Activated B cell treated with CpG ODN at 0.5 μM for 24 hours (primary cell): Measurements from ENCODE around the gene NIT2. TPM values are rescaled to one million over a fixed set of nuclear protein-coding genes. Genes with fewer than 3 reads are reported as not detected.
"Not testable (repeated sequence)": the region's sequence is repeated elsewhere in the genome, so short reads cannot be mapped to it uniquely, and the experiment has no call there.

Experiments used
- ATAC-seq: fragments of 200-7000 bp; cut with Tn5 transposase; one replicate; pipeline ENCODE4 v1.10.0; 2021; ENCODE audit warnings: low read depth, mild to moderate bottlenecking, moderate library complexity
- CTCF ChIA-PET: fragments of 350-600 bp; sonication (Branson Sonifier 250); formaldehyde crosslinking; loops from one replicate; lab custom pipeline; 2021; ENCODE audit warnings: antibody characterized with exemption; lab: Charles Lee
- POLR2A ChIA-PET: fragments of 350-600 bp; sonication (Branson Sonifier 250); formaldehyde crosslinking; loops from one replicate; lab custom pipeline; 2021; ENCODE audit warnings: antibody characterized with exemption; lab: Charles Lee
- DNase-seq: peaks from one replicate; pipeline ENCODE4 v3.0.0; 2022
- H3K27ac Mint-ChIP-seq: one replicate; pipeline ENCODE4 v1.8.0; 2020; ENCODE audit warnings: mixed read lengths
- H3K27me3 Mint-ChIP-seq: one replicate; pipeline ENCODE4 v1.8.0; 2021; ENCODE audit warnings: mixed read lengths
- H3K36me3 Mint-ChIP-seq: one replicate; pipeline ENCODE4 v1.8.0; 2021; ENCODE audit warnings: low read depth, mixed read lengths
- H3K4me1 Mint-ChIP-seq: one replicate; pipeline ENCODE4 v1.8.0; 2021; ENCODE audit warnings: mixed read lengths
- H3K4me3 Mint-ChIP-seq: one replicate; pipeline ENCODE4 v1.8.0; 2020; ENCODE audit warnings: mild to moderate bottlenecking, mixed read lengths
- H3K9me3 Mint-ChIP-seq: one replicate; pipeline ENCODE4 v1.8.0; 2020; ENCODE audit warnings: mixed read lengths
- intact Hi-C: fragments of 100-400 bp; cut with micrococcal nuclease; formaldehyde crosslinking; loops from one replicate; pipeline ENCODE4 v1.15.1; 2024
- total RNA-seq: library from RNA; stranded (reverse); gene quantifications from 2 replicates; pipeline ENCODE4 v1.2.3, GENCODE V29; 2022
- TF ChIP-seq, protein P1 (sequence below): fragments of 200-600 bp; IDR thresholded peaks from one replicate; pipeline ENCODE4 v1.8.0; 2022; ENCODE audit warnings: antibody characterized with exemption, mild to moderate bottlenecking

Gene NIT2
- total RNA-seq, 1 donor from 2014 or later, result 55.6 TPM

DNA sequence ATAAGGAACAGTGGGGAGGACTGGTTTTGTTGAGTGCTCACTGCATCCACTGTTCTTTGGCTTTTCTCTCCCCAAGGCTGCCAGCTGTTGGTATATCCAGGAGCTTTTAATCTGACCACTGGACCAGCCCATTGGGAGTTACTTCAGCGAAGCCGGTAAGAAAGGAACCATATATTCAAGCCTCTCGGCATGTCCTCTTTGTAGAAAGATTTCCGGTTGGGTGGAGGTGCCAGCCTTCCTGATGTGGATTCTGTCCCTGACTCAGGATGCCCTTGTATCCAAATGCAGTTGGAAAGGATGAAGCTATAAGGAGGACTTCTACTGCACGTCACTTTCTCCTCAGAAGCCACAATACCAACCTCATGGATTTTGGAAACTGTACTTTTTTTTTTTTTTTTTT lies 14.2 kb downstream of the NIT2 start:
- ChIA-PET CTCF (interaction anchor here (0.8 kb wide), 1 partner anchor 32 kb away, joined by 3 read pairs; no protein-coding TSS in a partner anchor), POLR2A (no interaction called here)
- Mint-ChIP-seq H3K9me3 (no peaks in the 10 kb centered on the region), H3K27me3 (no peaks in the 10 kb centered on the region), H3K4me1 (no peaks in the 10 kb centered on the region), H3K36me3 (peaks cover 86% of the 10 kb centered on the region), H3K4me3 (no peak overlapping the region), H3K27ac (no peak overlapping the region)
- ATAC-seq (no peak), DNase-seq (no peak)
- intact Hi-C loops, result no loop called here
- TF ChIP-seq, protein P1, sequence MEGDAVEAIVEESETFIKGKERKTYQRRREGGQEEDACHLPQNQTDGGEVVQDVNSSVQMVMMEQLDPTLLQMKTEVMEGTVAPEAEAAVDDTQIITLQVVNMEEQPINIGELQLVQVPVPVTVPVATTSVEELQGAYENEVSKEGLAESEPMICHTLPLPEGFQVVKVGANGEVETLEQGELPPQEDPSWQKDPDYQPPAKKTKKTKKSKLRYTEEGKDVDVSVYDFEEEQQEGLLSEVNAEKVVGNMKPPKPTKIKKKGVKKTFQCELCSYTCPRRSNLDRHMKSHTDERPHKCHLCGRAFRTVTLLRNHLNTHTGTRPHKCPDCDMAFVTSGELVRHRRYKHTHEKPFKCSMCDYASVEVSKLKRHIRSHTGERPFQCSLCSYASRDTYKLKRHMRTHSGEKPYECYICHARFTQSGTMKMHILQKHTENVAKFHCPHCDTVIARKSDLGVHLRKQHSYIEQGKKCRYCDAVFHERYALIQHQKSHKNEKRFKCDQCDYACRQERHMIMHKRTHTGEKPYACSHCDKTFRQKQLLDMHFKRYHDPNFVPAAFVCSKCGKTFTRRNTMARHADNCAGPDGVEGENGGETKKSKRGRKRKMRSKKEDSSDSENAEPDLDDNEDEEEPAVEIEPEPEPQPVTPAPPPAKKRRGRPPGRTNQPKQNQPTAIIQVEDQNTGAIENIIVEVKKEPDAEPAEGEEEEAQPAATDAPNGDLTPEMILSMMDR, result no peak

DNA sequence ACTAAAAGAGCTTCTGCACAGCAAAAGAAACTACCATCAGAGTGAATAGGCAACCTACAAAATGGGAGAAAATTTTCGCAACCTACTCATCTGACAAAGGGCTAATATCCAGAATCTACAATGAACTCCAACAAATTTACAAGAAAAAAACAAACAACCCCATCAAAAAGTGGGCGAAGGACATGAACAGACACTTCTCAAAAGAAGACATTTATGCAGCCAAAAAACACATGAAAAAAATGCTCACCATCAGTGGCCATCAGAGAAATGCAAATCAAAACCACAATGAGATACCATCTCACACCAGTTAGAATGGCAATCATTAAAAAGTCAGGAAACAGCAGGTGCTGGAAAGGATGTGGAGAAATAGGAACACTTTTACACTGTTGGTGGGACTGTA lies 17.2 kb downstream of the NIT2 start:
- H3K9me3 Mint-ChIP-seq, H3K27me3 Mint-ChIP-seq, H3K4me1 Mint-ChIP-seq, POLR2A ChIA-PET, DNase-seq, ATAC-seq, intact Hi-C loops, CTCF ChIA-PET, H3K27ac Mint-ChIP-seq, H3K4me3 Mint-ChIP-seq: not testable (repeated sequence)
- peaks cover 83% of the 10 kb centered on the region for H3K36me3 Mint-ChIP-seq

DNA sequence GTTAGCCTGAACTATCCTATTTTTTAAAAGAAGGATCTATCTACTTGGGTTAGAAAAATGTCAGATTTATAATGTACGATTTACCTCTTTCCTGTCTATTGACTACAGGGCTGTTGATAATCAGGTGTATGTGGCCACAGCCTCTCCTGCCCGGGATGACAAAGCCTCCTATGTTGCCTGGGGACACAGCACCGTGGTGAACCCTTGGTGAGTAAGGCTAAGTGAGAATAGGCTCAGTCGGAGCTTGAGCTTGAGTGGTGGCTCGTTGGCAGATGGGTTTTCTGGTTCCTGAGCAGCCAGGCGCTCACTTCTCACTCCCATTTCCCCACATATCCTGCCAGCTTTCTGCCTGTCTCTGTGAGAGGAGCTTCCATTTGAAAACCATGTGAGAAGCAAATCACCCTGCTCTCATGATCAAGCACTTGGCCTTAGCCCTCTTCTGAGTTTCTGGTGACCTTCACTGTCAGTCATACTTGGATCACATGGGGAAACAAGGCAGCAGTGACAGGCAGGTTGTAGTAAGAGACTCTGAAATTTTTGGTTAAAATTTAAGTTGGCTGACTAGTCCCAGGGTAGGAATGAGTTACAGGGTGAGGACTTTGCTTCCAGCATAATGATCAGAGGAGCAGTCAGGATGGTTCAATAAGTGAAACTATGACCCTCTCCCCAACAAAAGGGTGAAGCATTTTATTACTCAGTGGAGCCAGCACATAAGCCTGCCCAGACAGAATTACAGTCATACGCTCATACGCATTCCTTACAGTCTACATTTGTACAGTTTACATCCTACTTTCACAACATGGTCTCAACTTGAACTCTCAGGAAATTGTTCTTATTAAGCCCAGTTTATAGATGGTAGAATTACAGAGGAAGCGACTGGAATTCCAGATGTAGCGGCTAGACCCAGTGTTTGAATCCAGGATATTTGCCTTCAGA lies 18.0 kb downstream of the NIT2 start:
- Mint-ChIP-seq H3K27ac (no peak overlapping the region), H3K4me1 (no peaks in the 10 kb centered on the region), H3K27me3 (no peaks in the 10 kb centered on the region), H3K36me3 (peaks cover 79% of the 10 kb centered on the region), H3K9me3 (no peaks in the 10 kb centered on the region), H3K4me3 (no peak overlapping the region)
- CTCF ChIA-PET, result no interaction called here
- intact Hi-C loops, result no loop called here
- TF ChIP-seq, protein P1, result no peak
- POLR2A ChIA-PET, result no interaction called here
- no peak for DNase-seq
- ATAC-seq, result no peak

DNA sequence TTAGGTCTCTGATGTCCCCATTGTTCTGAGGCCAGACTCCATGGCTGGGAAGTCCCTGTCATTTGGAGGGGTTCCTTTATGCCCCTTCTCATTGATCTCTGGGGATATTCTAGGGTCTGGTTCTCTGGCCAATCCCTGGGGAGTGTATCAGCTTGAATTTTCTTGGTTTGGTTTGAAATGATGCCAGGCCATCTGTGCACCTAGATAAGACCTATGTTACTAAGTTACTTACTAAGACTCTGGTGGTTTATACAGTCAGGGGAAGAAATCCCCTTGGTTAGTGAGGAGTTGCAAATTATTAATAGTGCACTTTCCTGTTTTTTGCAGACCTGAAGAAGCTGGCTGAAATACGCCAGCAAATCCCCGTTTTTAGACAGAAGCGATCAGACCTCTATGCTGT lies 20.3 kb downstream of the NIT2 start:
- H3K36me3 Mint-ChIP-seq, result peaks cover 79% of the 10 kb centered on the region
- TF ChIP-seq, protein P1, result no peak
- DNase-seq, result no peak
- no peaks in the 10 kb centered on the region for H3K9me3 Mint-ChIP-seq
- ChIA-PET POLR2A (no interaction called here), CTCF (no interaction called here)
- H3K4me1 Mint-ChIP-seq, result no peaks in the 10 kb centered on the region
- H3K27me3 Mint-ChIP-seq, result no peaks in the 10 kb centered on the region
- intact Hi-C loops, result no loop called here
- no peak for ATAC-seq
- no peak overlapping the region for H3K27ac Mint-ChIP-seq
- H3K4me3 Mint-ChIP-seq, result no peak overlapping the region

DNA sequence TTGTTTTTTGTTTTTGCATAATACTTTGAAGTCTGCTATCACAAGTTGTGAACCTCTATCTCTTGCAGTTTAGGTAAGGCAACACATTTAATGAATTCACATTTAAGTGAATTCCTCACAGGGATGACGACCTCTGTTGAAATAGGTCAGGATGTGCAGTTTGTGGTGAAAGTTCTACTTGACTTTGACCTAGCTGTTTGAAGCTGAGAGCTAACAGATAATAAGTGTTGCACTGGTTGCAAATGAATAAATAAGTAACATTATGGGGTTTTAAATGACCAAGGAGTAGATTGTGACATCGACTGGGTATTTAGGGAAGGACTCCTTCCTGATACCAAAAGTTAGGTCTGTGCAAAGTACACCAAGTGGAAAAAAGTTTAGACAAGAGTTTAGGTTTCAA lies 23.9 kb downstream of the NIT2 start:
- intact Hi-C loops, result no loop called here
- CTCF ChIA-PET, result no interaction called here
- no peak for DNase-seq
- TF ChIP-seq, protein P1, result no peak
- H3K36me3 Mint-ChIP-seq, result peaks cover 82% of the 10 kb centered on the region
- no peak overlapping the region for H3K27ac Mint-ChIP-seq
- H3K27me3 Mint-ChIP-seq, result no peaks in the 10 kb centered on the region
- no peak for ATAC-seq
- no peak overlapping the region for H3K4me3 Mint-ChIP-seq
- peaks cover 3% of the 10 kb centered on the region for H3K9me3 Mint-ChIP-seq
- H3K4me1 Mint-ChIP-seq, result no peaks in the 10 kb centered on the region
- POLR2A ChIA-PET, result no interaction called here
